ENCODE measurements around the gene CTU2. TPM values are rescaled to one million over a fixed set of nuclear protein-coding genes. Genes with fewer than 3 reads are reported as not detected.

CTU2 gene
- total and polyA plus RNA-seq, 2 of the 8 experiments (the other 6 are each of a cell fraction or from before 2014, with no cell fraction given): 32.7 to 42.9 TPM

DNA sequence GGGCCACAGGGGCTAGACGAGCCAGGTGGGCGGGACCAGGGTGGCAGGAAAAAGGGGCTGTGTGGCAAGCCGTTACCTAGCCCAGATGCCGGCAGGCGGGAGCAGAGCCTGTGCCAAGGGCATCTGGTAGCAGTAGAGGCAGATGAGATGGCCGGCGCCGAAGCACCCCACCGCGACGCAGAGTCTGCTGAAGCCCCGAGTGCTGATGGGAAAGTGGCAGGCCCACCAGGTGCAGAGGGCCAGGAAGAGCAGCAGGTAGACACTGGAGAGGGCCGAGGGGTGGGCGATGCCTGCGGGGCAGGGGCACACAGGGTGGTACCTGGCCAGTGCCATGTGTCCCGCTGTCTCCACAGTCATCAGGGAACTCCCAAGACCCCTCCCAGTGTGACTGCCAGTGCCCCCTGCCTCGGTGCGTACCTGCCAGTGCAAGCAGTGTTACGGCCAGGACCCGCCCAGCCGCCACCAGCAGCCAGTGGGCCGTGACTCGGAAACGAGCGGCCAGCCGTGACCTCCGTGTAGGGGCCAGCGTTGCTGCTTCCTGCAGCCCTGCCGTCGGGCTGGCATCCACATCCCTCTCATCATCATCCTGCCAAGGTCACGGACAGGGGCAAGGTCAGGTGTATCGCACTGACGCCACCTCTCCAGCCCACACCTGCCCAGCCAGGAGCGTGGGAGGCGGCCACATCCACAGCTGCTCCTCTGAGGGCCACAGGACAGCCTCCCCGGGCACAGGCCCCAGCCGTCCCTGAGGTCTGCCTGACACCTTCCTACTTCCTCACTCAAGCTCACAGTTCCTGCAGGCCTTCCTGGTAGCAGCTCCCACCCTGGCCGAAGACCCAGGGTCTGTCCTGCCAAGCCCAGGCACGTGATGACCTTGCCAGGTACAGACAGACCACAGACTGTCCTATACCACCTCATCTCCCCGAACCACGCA lies 32.1 kb downstream of the CTU2 start:
- Histone ChIP-seq H4K5ac (ENCODE audit: insufficient read length, low read depth, low read length) (no peak overlapping the region), H3K79me1 (ENCODE audit: low read depth, low read length) (no peaks in the 10 kb centered on the region), H3K4me2 (ENCODE audit: insufficient read depth in 1 of 2, low read depth in 2 of 2, low read length in 2 of 2) (no peak overlapping the region), H2BK120ac (replicated peaks; ENCODE audit: low read depth, low read length) (no peak overlapping the region), H3K23ac (ENCODE audit: insufficient read length) (no peak overlapping the region), H3K36me3 (ENCODE audit: control insufficient read depth in 2 of 4, insufficient read depth in 4 of 4, low read length in 3 of 4) (peaks cover 0 to 12% (median under 1%) of the 10 kb centered on the region in 4 experiments; a peak in 2 of 8 replicates), H3K9me3 (ENCODE audit: insufficient read depth in 2 of 2, low read depth in 1 of 2, low read length in 1 of 2) (no peaks in the 10 kb centered on the region), H3K9ac (replicated peaks in 1 of 4; ENCODE audit: extremely low read depth in 1 of 4, low read depth in 3 of 4, low read length in 3 of 4) (no peak overlapping the region; a peak in 2 of 7 replicates), H3K56ac (replicated peaks; ENCODE audit: insufficient read length, low read depth, low read length) (no peak overlapping the region), H2BK20ac (ENCODE audit: low read length) (no peak overlapping the region), H2AFZ (ENCODE audit: low read length) (no peak overlapping the region), H4K20me1 (replicated peaks in 1 of 2; ENCODE audit: control insufficient read depth in 1 of 2, insufficient read depth in 2 of 2, low read length in 2 of 2) (peaks cover 0 to 12% of the 10 kb centered on the region in 2 experiments), H2AK5ac (ENCODE audit: low read depth, low read length) (peak overlapping the region; percentile 34; the same call in 1 of the 2 replicates), H3K27me3 (replicated peaks in 1 of 4; ENCODE audit: control insufficient read depth in 3 of 4, extremely low read depth in 1 of 4, insufficient read depth in 3 of 4, low read length in 3 of 4) (no peaks in the 10 kb centered on the region), H3K79me2 (ENCODE audit: control insufficient read depth in 1 of 2, insufficient read depth in 2 of 2, low read length in 2 of 2) (no peaks in the 10 kb centered on the region), H3K4ac (replicated peaks; ENCODE audit: insufficient read length, low read depth, low read length) (peak overlapping the region; percentile 69), H4K8ac (ENCODE audit: extremely low read depth, insufficient read depth, low read length) (0 out of 2 replicates have a peak overlapping the region, but pooled peaks have one; percentile 25), H3K18ac (ENCODE audit: extremely low read depth, low read length) (no peak overlapping the region), H2BK15ac (ENCODE audit: low read length) (peak overlapping the region; percentile 92; the same call in 1 of the 2 replicates), H3K27ac (ENCODE audit: low read depth, low read length) (no peak overlapping the region), H2BK12ac (ENCODE audit: low read depth, low read length) (0 out of 2 replicates have a peak overlapping the region, but pooled peaks have one; percentile 43), H2BK5ac (ENCODE audit: low read depth, low read length) (0 out of 2 replicates have a peak overlapping the region, but pooled peaks have one; percentile 44), H3K23me2 (ENCODE audit: low read depth, low read length) (no peaks in the 10 kb centered on the region), H3K14ac (ENCODE audit: insufficient read length) (no peak overlapping the region), H3K4me1 (replicated peaks in 1 of 4; ENCODE audit: control insufficient read depth in 3 of 4, insufficient read depth in 4 of 4, low read length in 3 of 4) (peaks cover 0 to 5% (median 0%) of the 10 kb centered on the region in 4 experiments; a peak in 1 of 7 replicates), H4K91ac (replicated peaks; ENCODE audit: insufficient read length, low read length) (no peak overlapping the region), H3K4me3 (ENCODE audit: extremely low read depth in 1 of 4, insufficient read depth in 2 of 4, low read depth in 3 of 4, low read length in 4 of 4) (no peak overlapping the region)
- ChIA-PET POLR2A (ENCODE audit: partially characterized antibody) (interaction anchor here (0.6 to 3.1 kb wide), 6 partner anchors 15 to 118 kb away, joined by 3 to 14 read pairs (median 5); partner anchors contain the start of genes GALNS and TRAPPC2L), CTCF (ENCODE audit: partially characterized antibody) (interaction anchor here (0.7 to 10.0 kb wide), 26 partner anchors 15 to 473 kb away, joined by 3 to 251 read pairs (median 6); partner anchors contain the start of genes GALNS, PIEZO1 and TRAPPC2L)
- 90% methylated on average over 33 of the region's 41 CpGs; no CpG with 5 or more reads in 1 of the 2 experiments for WGBS, 2 experiments (ENCODE audit: extremely low coverage in 1 of 2, insufficient coverage in 1 of 2, insufficient read length in 1 of 2, insufficient replicate concordance in 2 of 2, low coverage in 1 of 2, low lambda C conversion rate in 2 of 2, missing lambda C conversion rate in 1 of 2)
- DNase-seq (ENCODE audit: low read depth in 1 of 2, low spot score in 2 of 2): no peak
- FAIRE-seq: no peak
- TF ChIP-seq KDM1A (IDR thresholded peaks at IDR 0.05; ENCODE audit: borderline replicate concordance, low read length) (no peak), RXRA (IDR thresholded peaks at IDR 0.05; ENCODE audit: insufficient read depth, low read depth, low read length) (no peak)

Data from H1 (cell line).